ENCODE measurements around the gene SMIM23. TPM values are rescaled to one million over a fixed set of nuclear protein-coding genes. Genes with fewer than 3 reads are reported as not detected.

SMIM23 gene
- total and polyA plus RNA-seq, 2 of the 13 experiments (the other 11 are each of a cell fraction or from before 2014, with no cell fraction given), result not detected

GRCh38 chr5:171840066-171840465 is 54.4 kb downstream of the SMIM23 start (continued):
- no peak for TF ChIP-seq SNAPC2 (CRISPR knock-in tag; IDR thresholded peaks at IDR 0.05)

Other genes with a start within 250 kb of the SMIM23 start
- gene FBXW11, start 220.8 kb downstream of the SMIM23 start, total RNA-seq (2016; rRNA removed; fragmentation: Illumina TruSeq; extraction: Trizol), result 53.6 and 78.0 TPM in 2 replicates
- gene FBXW11, start 220.8 kb downstream of the SMIM23 start, polyA plus RNA-seq (2011; rRNA removed), result 31.7 and 33.6 TPM in 2 replicates